ENCODE results near the gene PPP1R26.
"Not testable (repeated sequence)": the region's sequence is repeated elsewhere in the genome, so short reads cannot be mapped to it uniquely, and the experiment has no call there.

Gene PPP1R26

DNA sequence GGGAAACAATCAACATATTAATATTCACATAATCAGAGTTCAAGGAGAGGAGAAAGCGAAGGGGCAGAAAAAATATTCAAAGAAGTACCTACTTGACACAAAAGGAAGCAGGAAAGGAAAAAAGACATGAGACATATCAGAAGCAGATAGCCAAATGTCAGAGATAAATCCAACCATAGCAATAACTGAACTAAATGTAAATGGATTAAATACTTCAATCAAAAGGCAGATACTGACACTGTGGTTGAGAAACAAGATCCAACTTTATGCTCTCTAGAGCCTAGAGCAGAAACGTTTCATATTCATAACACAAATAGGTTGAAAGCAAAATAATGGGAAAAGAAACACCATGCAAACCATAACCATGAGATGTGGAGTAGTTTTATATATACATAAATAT lies 29.9 kb downstream of the PPP1R26 start:
- peaks cover 10 to 31% (median 17%) of the 10 kb centered on the region in 11 experiments; a peak in 21 of 22 replicates for H4K20me1 ChIP-seq
- H3K36me3 ChIP-seq = peaks cover 2 to 16% (median 14%) of the 10 kb centered on the region in 11 experiments; a peak in 21 of 22 replicates
- H3K27me3 ChIP-seq = no peaks in the 10 kb centered on the region
- no peak overlapping the region for H3K27ac ChIP-seq
- TF ChIP-seq Cebpa-rat (IDR thresholded peaks at IDR 0.05) = no peak
- H3K9me3 ChIP-seq (replicated peaks in 1 of 11) = peaks cover 15 to 26% (median 19%) of the 10 kb centered on the region in 11 experiments
- no peak overlapping the region for H3K4me2 ChIP-seq
- H3K4me3 ChIP-seq = no peak overlapping the region
- peaks cover under 1 to 29% (median 10%) of the 10 kb centered on the region in 10 experiments; a peak in 16 of 20 replicates for H3K4me1 ChIP-seq
- H3K9ac ChIP-seq = no peak overlapping the region

DNA sequence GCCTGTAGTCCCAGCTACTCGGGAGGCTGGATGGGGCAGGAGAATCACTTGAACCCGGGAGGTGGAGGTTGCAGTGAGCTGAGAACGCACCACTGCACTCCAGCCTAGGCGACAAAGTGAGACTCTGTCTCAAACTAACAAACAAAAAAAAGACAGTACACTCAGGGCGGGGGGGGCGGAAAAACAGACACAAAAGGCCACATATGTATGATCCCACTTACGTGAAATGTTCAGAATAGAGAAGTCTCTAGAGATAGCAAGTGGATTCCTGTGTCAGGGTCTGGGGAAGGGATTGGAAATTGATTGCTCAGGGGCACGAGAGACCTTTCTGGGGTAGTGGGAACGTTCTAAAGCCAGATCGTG lies 32.6 kb downstream of the PPP1R26 start:
- Histone ChIP-seq H3K4me3 (no peak overlapping the region), H3K9ac (no peak overlapping the region), H3K4me2 (peak overlapping the region in 4 of 11 experiments; percentile 34 to 83 (median 60); a peak in 6 of 22 replicates), H4K20me1 (peaks cover 0 to 11% (median 0%) of the 10 kb centered on the region in 11 experiments; a peak in 1 of 22 replicates), H3K4me1 (peaks cover 9 to 37% (median 18%) of the 10 kb centered on the region in 10 experiments; a peak in 19 of 20 replicates), H3K27me3 (no peaks in the 10 kb centered on the region), H3K36me3 (no peaks in the 10 kb centered on the region; a peak in 1 of 22 replicates), H3K9me3 (replicated peaks in 1 of 11) (peaks cover 15 to 26% (median 19%) of the 10 kb centered on the region in 11 experiments), H3K27ac (peak overlapping the region in 1 of 11 experiments; percentile 32; a peak in 1 of 22 replicates)
- TF ChIP-seq Cebpa-rat (IDR thresholded peaks at IDR 0.05) = no peak

DNA sequence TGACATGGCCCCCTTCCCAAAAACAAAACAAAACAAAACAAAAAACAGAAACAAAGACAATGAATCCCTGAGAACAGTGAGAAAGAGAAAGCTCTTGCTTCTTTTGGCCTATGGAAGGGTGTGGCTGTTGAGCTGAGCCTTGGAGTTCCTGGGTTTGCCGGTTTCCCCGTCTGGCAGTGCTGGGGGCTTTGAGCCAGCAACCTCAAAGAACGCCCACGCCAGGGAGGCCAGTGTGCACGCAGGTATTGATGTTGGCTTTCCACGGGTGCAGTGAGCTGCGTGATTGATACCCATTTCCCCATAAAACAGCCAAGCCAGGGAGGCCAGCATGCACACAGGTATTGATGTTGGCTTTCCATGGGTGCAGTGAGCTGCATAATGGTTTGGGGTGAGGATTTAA lies 33.3 kb downstream of the PPP1R26 start:
- no peak overlapping the region for H3K27ac ChIP-seq
- H3K9me3 ChIP-seq (replicated peaks in 1 of 11) = peaks cover 15 to 22% (median 19%) of the 10 kb centered on the region in 11 experiments
- TF ChIP-seq Cebpa-rat (IDR thresholded peaks at IDR 0.05) = no peak
- no peaks in the 10 kb centered on the region for H3K27me3 ChIP-seq
- 0 out of 22 replicates have a peak, but pooled peaks cover 0 to 7% (median 0%) of the 10 kb centered on the region in 11 experiments for H4K20me1 ChIP-seq
- peaks cover 9 to 37% (median 18%) of the 10 kb centered on the region in 10 experiments; a peak in 19 of 20 replicates for H3K4me1 ChIP-seq
- no peak overlapping the region for H3K9ac ChIP-seq
- H3K36me3 ChIP-seq = no peaks in the 10 kb centered on the region; a peak in 1 of 22 replicates
- peak overlapping the region in 3 of 11 experiments; percentile 35 to 83 (median 67); a peak in 5 of 22 replicates for H3K4me2 ChIP-seq
- no peak overlapping the region for H3K4me3 ChIP-seq

DNA sequence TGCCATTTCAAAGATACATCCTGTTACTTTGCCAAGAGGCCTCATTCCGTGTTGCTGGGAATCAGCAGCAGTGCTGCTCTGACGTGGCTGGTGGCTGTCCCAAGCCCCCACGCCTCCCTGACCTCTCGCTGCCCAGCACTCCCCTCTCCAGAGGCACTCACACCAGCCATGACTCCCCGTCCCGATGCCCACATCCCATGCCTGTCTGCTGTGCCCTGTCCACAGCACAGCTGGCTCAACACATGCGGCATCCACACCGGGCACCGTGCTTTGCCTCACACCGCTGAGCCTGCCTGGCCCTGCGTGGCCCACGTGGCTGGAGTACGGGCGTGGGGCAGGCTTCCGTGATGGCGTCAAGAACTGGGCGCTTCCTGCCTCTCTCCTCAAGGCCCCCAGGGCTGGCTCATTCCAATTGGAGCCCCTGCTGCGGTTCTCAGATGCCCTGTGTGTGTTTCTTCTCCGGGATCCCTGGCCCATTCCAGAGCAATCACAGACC lies 33.8 kb downstream of the PPP1R26 start:
- no peak overlapping the region for H3K9ac ChIP-seq
- peaks cover 9 to 37% (median 18%) of the 10 kb centered on the region in 10 experiments; a peak in 19 of 20 replicates for H3K4me1 ChIP-seq
- H3K4me2 ChIP-seq = peak overlapping the region in 1 of 11 experiments; percentile 67; a peak in 1 of 22 replicates
- H3K27ac ChIP-seq = no peak overlapping the region
- no peak overlapping the region for H3K4me3 ChIP-seq
- peaks cover 12 to 17% (median 16%) of the 10 kb centered on the region in 11 experiments for H3K9me3 ChIP-seq (replicated peaks in 1 of 11)
- H3K27me3 ChIP-seq = 0 out of 22 replicates have a peak, but pooled peaks cover 0 to 4% (median 0%) of the 10 kb centered on the region in 11 experiments
- H4K20me1 ChIP-seq = 0 out of 22 replicates have a peak, but pooled peaks cover 0 to 7% (median 0%) of the 10 kb centered on the region in 11 experiments
- H3K36me3 ChIP-seq = no peaks in the 10 kb centered on the region
- no peak for TF ChIP-seq Cebpa-rat (IDR thresholded peaks at IDR 0.05)

DNA sequence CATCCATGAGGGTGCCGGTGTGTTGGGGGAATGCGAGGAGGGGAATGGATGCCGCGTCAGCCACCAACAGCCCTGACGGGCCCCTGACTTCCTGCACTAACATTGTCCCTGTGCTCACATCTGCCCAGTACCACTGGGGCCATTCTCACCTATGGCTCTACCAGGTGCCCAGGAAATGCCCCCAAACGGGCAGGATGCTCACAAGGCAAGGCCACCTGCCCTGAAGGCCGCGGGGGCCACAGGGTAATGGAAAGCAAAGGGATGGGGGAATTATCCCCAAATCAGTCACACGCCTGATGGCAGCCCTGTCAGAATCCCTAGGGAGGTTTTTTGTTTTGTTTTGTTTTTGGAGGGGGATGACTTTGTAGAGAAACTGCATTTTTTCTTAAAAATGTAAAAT lies 34.3 kb downstream of the PPP1R26 start:
- H3K36me3 ChIP-seq, H3K4me3 ChIP-seq, H3K27ac ChIP-seq, H4K20me1 ChIP-seq, H3K27me3 ChIP-seq, H3K9ac ChIP-seq, H3K4me2 ChIP-seq: not testable (repeated sequence)
- H3K9me3 ChIP-seq (replicated peaks in 1 of 11) = peaks cover 6 to 12% (median 11%) of the 10 kb centered on the region in 11 experiments
- H3K4me1 ChIP-seq = peaks cover 9 to 37% (median 18%) of the 10 kb centered on the region in 10 experiments; a peak in 19 of 20 replicates

DNA sequence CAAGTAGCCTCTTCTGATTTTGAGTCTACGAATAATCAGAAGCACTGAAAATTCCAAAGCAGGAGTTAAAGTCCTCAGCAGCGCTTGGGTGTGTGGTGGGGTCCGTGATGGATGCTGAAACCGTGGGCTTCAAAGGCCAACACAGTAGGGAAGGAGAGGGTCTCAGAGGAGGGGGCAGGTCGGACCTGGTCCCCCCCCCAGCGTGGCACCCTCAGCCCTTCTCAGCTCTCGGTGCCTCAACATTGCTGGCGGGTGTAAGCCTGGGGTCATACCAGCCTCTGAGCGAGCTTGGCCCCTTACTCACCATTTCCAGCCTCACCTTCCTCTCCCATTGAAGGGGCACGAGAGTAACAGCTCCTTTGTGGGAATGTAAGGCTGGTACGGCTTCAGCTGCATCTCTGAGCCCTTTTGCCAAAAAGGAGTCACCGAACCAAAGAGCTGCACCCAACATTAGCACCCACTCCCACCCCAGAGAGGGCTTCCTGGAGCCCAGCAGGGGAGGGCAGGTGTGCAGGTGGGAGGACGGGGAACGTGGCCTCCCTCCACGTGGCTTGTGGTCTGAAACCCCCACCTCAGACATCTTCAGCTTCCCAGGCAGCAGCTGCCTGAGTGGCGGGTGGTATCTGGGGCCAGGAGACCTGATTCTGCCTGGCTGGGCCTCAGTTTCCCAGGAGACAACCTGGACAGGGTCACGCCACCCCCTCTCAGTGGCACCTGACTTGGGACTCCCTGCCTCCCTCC lies 34.9 kb downstream of the PPP1R26 start:
- no peak for TF ChIP-seq Cebpa-rat (IDR thresholded peaks at IDR 0.05)
- no peak overlapping the region for H3K4me2 ChIP-seq
- no peaks in the 10 kb centered on the region for H3K36me3 ChIP-seq
- H3K4me1 ChIP-seq = peaks cover 9 to 37% (median 18%) of the 10 kb centered on the region in 10 experiments; a peak in 19 of 20 replicates
- no peak overlapping the region for H3K9ac ChIP-seq
- H3K9me3 ChIP-seq (replicated peaks in 1 of 11) = peaks cover under 1 to 6% (median 5%) of the 10 kb centered on the region in 11 experiments; a peak in 19 of 22 replicates
- 0 out of 22 replicates have a peak, but pooled peaks cover 0 to 6% (median 0%) of the 10 kb centered on the region in 11 experiments for H3K27me3 ChIP-seq
- H3K4me3 ChIP-seq = no peak overlapping the region
- H3K27ac ChIP-seq = no peak overlapping the region
- H4K20me1 ChIP-seq = 0 out of 22 replicates have a peak, but pooled peaks cover 0 to 7% (median 0%) of the 10 kb centered on the region in 11 experiments

DNA sequence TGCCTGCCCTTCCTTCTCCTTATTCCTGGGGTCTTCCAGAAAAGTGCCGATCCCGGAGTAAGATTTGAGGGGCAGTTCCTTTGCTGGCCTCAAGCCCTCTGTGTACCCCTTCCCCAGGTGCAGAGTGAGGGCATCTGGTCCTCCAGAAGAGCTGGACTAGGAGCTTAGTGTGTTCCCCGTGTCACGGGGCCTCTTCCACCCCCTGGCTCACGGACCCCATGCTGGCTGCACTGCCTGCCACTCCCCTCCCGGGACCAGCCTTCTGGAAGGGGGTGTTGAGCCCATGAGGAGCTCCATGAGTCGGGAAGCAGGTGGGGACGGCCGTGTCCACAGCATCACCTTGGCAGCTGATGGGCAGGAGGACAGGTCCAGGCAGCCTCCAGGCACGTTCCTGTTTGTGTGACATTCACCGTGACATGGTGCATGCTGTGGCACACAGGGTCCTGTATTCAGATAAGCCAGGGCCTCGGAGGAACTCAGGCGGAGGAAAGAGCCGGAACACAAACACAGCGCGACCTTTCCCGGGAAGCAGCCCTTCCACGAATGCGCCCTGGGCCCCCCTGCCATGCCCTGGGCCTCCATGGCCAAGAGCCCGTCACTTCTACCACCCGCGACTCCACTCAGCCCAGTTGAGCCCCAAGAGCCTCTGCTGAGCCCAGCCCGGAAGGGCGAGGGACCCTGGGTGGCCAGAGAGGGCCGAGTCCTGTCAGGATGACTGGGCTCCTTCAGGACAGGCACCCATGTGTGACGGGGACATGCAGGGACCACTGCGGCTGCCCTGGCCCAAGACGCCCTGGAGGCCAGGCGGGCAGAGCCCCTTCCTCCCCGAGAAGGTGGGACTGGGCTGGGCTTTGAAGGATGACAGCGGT lies 35.7 kb downstream of the PPP1R26 start:
- no peaks in the 10 kb centered on the region for H3K36me3 ChIP-seq
- H3K9ac ChIP-seq = no peak overlapping the region
- H3K4me2 ChIP-seq = peak overlapping the region in 3 of 11 experiments; percentile 10 to 31 (median 13); a peak in 3 of 22 replicates
- H3K27me3 ChIP-seq = 0 out of 22 replicates have a peak, but pooled peaks cover 0 to 6% (median 0%) of the 10 kb centered on the region in 11 experiments
- H3K27ac ChIP-seq = no peak overlapping the region
- TF ChIP-seq Cebpa-rat (IDR thresholded peaks at IDR 0.05) = no peak
- H4K20me1 ChIP-seq = 0 out of 22 replicates have a peak, but pooled peaks cover 0 to 7% (median 0%) of the 10 kb centered on the region in 11 experiments
- no peaks in the 10 kb centered on the region for H3K9me3 ChIP-seq (replicated peaks in 1 of 11)
- peaks cover 9 to 36% (median 18%) of the 10 kb centered on the region in 10 experiments; a peak in 19 of 20 replicates for H3K4me1 ChIP-seq
- no peak overlapping the region for H3K4me3 ChIP-seq

DNA sequence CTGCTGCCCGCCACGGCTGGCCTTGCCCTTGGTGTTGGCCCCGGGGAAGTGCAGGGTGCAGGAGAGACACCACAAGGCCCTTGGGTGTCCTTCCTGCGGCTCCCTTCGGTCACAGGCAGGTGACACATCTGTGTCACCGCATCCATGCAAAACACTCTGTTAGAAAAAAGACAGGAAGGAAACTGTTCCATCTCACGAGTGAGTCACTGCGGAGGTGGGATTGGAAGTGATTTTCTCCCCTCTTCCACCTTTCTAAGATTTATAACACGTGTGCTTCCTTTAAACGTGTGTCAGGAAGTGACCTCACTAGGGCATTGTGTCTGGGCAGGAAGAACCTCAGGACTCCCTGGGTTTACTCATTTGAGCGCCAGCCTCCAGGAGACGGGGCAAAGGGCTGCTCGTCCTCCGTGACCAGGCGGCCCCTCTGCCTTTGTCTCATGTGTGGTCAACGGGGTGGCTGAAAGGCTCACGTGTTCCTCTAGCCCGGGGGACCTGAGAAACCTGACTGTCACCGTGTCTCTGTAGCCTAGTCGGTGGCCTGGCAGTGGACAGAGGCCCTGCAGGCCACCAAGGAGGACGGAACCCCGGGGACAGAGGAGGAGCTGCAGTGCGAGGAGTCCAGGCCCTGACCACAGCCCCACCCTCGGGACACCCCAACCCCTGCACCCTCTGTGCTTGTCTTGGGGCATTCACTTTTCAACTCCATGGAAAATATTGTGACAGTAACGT lies 36.7 kb downstream of the PPP1R26 start:
- no peak for TF ChIP-seq Cebpa-rat (IDR thresholded peaks at IDR 0.05)
- Histone ChIP-seq H3K4me3 (no peak overlapping the region), H3K9me3 (replicated peaks in 1 of 11) (no peaks in the 10 kb centered on the region), H3K27ac (no peak overlapping the region), H4K20me1 (0 out of 22 replicates have a peak, but pooled peaks cover 0 to 7% (median 0%) of the 10 kb centered on the region in 11 experiments), H3K27me3 (0 out of 22 replicates have a peak, but pooled peaks cover 0 to 6% (median 0%) of the 10 kb centered on the region in 11 experiments), H3K4me2 (peak overlapping the region in 5 of 11 experiments; percentile 9 to 31 (median 13); a peak in 5 of 22 replicates), H3K4me1 (peaks cover 3 to 27% (median 17%) of the 10 kb centered on the region in 10 experiments; a peak in 19 of 20 replicates), H3K36me3 (no peaks in the 10 kb centered on the region), H3K9ac (no peak overlapping the region)
